Activated naive CD4-positive, alpha-beta T cell treated with anti-CD3 and anti-CD28 coated beads, Interleukin-2, amount 10 ng/mL, durations not matched to agents 7 days and 5 days (primary cell): Measurements from ENCODE around the gene DRC1.

ENCODE experiments used
- CTCF ChIA-PET: fragments of 350-600 bp; sonication (Branson Sonifier 250); formaldehyde crosslinking; loops from one replicate; lab custom pipeline; 2021; ENCODE audit warnings: antibody characterized with exemption; lab: Charles Lee
- DNase-seq: peaks from one replicate; pipeline ENCODE4 v3.0.0-alpha.2; 2020
- H3K27ac Mint-ChIP-seq: one replicate; pipeline ENCODE4 v1.8.0; 2021; ENCODE audit warnings: mild to moderate bottlenecking, moderate library complexity, mixed read lengths
- H3K27me3 Mint-ChIP-seq: one replicate; pipeline ENCODE4 v1.8.0; 2021; ENCODE audit warnings: mild to moderate bottlenecking, mixed read lengths
- H3K36me3 Mint-ChIP-seq: one replicate; pipeline ENCODE4 v1.8.0; 2021; ENCODE audit warnings: mixed read lengths
- H3K4me1 Mint-ChIP-seq: one replicate; pipeline ENCODE4 v1.8.0; 2021; ENCODE audit warnings: mixed read lengths
- H3K4me3 Mint-ChIP-seq: one replicate; pipeline ENCODE4 v1.8.0; 2021; ENCODE audit warnings: mild to moderate bottlenecking, moderate library complexity, mixed read lengths
- H3K9me3 Mint-ChIP-seq: one replicate; pipeline ENCODE4 v1.8.0; 2021; ENCODE audit warnings: mixed read lengths

The DRC1 gene

DNA sequence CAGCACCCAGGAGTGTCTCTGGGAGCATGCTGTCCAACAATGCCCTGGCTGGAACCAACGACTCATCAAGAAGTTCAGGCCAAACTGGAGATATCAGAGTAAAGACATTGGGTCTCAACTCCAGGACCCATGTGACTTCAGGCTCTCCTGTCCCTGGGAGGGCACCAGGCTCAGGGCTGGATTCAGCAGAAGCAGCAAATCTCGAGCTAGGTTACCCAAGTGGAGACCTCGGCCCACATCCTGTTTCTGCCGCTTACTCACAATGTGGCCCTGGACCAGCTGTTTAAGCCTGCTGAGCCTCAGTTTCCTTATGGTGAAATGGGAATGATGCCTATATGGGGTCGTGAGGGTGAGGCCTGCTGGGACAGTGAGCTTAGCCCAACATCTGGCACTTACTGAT is 85.5 kb downstream of the DRC1 start:
- CTCF ChIA-PET, result no interaction called here
- Mint-ChIP-seq H3K27ac (no peak overlapping the region), H3K4me3 (no peak overlapping the region), H3K36me3 (no peaks in the 10 kb centered on the region), H3K9me3 (peaks cover 4% of the 10 kb centered on the region), H3K4me1 (no peaks in the 10 kb centered on the region), H3K27me3 (peaks cover 3% of the 10 kb centered on the region)
- DNase-seq, result no peak

DNA sequence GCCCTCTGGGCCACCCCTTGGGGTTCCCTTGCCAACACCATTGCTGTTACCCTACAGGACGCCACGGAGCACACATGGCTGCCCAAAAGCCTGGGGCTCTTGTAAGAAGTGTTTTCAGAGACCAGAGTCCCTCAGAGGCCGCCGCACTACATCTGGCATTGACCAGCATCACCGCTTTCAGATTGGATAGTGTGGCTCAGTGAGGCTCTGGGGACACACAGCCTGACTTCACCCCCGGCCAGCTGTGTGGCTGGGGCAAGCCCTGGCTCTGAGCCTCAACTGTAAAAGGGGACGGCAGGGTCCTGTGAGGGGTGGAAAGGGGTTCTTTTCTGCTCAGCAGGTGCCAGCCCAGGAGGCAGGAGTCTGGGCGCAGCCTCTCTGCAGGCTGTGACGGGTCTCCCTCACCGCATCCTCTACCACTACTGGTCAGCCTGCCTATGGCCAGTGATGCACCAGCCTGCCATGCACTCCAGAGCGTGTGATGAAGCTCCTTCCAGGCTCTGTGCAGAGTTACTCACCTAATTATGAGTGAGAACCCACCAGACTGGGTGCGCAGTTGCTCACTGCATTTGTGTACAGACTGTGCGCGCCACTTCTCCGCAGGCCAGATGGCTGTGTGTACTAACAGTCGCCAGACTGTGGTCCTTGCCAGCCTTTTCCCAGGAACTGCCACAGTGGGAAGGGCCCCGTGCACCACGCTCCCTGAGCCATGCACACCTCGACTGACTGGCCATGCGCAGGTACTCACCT is 86.9 kb downstream of the DRC1 start:
- H3K4me1 Mint-ChIP-seq, result peaks cover 2% of the 10 kb centered on the region
- no peaks in the 10 kb centered on the region for H3K9me3 Mint-ChIP-seq
- H3K36me3 Mint-ChIP-seq, result no peaks in the 10 kb centered on the region
- no peak overlapping the region for H3K27ac Mint-ChIP-seq
- no peak overlapping the region for H3K4me3 Mint-ChIP-seq
- CTCF ChIA-PET, result no interaction called here
- no peaks in the 10 kb centered on the region for H3K27me3 Mint-ChIP-seq
- no peak for DNase-seq

DNA sequence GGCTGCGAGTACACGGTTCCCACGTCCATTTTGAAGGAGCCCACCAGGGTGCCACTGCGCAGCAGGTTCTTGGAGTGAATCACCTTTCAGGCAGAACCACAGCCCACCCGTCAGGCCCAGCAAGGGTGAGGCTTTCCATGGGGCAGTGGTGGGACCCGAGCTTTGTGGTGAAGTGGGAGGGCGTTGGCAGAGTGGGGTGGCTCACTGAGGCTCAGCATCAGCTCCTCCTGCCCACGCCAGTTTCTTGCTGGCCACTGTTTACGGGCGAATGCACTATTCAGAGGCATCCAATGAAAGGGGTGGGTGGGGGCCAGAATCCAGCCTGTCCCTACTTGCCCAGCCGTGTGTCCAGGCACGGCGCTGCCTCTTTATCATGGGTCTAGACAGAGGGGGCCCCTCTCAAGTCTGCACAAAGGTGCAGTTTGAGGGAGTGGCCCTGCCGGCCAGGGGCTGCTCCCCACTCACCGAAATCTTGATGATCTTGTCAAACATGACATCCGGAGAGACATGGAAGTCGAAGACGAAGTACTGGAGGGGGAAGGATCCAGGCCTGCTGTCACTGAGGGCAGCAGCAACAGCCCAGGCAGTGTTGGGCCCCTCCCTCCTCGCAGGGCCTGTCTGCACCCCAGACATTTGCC is 87.6 kb downstream of the DRC1 start:
- no peak for DNase-seq
- H3K4me1 Mint-ChIP-seq, result peaks cover 2% of the 10 kb centered on the region
- no peaks in the 10 kb centered on the region for H3K9me3 Mint-ChIP-seq
- CTCF ChIA-PET, result no interaction called here
- H3K27ac Mint-ChIP-seq, result no peak overlapping the region
- H3K36me3 Mint-ChIP-seq, result no peaks in the 10 kb centered on the region
- no peaks in the 10 kb centered on the region for H3K27me3 Mint-ChIP-seq
- H3K4me3 Mint-ChIP-seq, result no peak overlapping the region

DNA sequence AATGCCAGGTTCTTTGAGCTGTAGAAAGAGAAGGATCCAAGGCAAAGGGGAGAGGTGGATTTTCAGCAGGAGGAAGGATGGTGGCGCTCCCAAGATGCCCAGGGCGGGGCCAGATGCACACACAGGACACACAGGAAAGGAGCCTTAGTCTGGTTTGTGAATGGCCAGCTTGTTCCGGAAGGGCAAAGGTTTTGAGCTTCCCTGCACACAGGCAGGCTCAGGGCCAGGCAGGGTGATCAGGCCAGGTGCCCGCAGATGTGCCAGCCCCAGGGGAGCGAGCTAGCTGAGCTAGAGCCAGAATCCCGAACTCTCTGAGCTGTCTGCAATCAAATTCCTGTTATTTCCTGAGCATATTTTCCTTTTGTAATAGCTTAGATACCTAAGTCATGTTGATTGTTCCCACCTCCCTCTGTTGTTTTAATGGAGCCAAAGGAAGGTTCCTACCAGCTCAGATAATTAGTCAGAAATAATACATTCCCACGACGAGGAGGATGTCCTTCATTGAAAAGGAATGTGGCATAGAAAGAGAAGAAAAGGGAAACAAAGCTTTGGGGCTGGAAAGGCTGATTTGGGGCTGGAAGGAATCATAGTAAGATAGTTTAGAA is 89.9 kb downstream of the DRC1 start:
- CTCF ChIA-PET, result interaction anchor here (0.9 to 2.8 kb wide), 2 partner anchors 11 to 35 kb away, joined by 3 to 14 read pairs; no protein-coding TSS in a partner anchor
- no peak for DNase-seq
- no peaks in the 10 kb centered on the region for H3K9me3 Mint-ChIP-seq
- no peaks in the 10 kb centered on the region for H3K27me3 Mint-ChIP-seq
- H3K27ac Mint-ChIP-seq, result no peak overlapping the region
- no peaks in the 10 kb centered on the region for H3K36me3 Mint-ChIP-seq
- peaks cover 2% of the 10 kb centered on the region for H3K4me1 Mint-ChIP-seq
- H3K4me3 Mint-ChIP-seq, result no peak overlapping the region

DNA sequence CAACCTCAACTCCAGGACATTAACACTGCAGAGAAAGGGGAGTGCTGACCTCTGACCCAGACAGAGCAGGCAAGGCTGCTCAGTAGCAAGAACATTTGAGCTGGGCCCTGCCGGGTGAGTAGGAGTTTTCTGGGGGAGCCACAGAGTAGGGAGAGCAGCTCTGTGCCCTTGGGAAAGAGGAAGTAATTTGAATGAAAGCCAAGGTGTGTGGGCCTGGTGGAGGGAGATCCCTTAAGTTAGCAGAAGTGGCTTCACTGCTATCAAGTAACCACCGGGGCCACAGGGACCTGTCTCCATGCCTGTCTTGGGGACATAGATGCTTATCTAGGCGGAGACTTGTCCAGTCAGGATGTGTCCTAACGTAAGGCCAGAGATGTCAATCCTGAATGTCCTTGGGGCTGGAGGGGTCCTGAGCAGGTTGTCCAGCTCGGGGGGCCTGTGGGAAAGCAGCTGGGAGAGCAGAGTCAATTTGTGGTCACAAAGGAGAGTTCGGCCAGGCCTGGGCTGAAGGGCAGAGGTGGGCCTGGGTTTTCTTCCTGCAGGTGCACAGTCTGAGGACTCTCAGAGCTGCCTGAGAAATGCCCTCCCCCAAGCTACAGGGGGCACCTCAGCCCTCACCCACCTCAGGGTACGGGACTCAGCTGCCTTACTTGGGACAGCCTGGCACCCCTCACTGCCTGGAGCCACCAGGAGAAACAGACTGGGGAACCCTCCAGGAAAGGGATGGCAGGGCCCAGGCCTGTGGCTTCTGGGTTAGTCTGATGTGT is 91.2 kb downstream of the DRC1 start:
- Mint-ChIP-seq H3K4me3 (no peak overlapping the region), H3K27ac (no peak overlapping the region), H3K9me3 (no peaks in the 10 kb centered on the region), H3K36me3 (no peaks in the 10 kb centered on the region), H3K27me3 (peaks cover under 1% of the 10 kb centered on the region), H3K4me1 (peaks cover 2% of the 10 kb centered on the region)
- CTCF ChIA-PET, result interaction anchor here (2.8 kb wide), 1 partner anchor 10 kb away, joined by 14 read pairs; no protein-coding TSS in a partner anchor
- no peak for DNase-seq

DNA sequence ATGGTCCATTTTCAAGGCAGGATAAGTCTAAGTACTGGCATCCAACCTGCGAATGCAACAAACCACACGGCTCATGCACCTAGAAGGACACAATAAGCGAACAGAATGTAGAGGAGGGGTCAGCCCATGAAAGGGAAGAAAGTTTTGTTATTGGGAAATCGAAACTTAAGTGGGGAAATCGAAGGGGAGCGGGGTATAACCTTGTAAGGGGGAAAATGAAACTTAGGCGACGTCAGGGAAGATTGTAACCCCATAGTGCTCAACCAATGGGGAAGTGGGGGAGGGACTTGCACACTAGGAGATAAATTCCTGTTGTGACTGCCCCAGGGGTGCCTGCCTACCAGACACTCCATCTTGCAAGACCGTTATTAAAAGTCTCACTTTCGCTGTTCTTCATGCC is 91.8 kb downstream of the DRC1 start:
- Mint-ChIP-seq H3K4me1 (peaks cover 2% of the 10 kb centered on the region), H3K4me3 (no peak overlapping the region), H3K27me3 (peaks cover 7% of the 10 kb centered on the region), H3K36me3 (no peaks in the 10 kb centered on the region), H3K9me3 (no peaks in the 10 kb centered on the region), H3K27ac (no peak overlapping the region)
- CTCF ChIA-PET, result no interaction called here
- DNase-seq, result no peak

DNA sequence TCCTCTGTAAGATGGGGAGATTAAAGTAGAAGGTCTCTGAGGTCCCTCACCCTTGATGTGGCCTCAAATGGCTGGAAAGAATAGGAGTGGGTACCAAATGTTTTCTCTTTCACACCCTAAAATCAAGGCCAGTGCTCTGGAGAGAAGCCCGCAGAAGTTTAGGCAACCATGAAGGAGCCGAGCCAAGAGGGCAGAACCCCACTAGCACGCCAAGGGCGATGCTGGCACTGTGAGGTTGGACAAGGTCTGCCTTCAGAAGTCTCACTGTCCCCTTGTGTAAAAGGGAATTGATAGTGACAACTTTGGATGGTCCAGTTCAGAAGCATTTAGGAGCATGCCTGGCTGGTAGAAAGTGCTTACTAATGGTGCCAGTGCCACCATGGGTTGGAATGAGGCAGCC is 92.5 kb downstream of the DRC1 start:
- H3K4me3 Mint-ChIP-seq, result no peak overlapping the region
- DNase-seq, result no peak
- CTCF ChIA-PET, result no interaction called here
- H3K4me1 Mint-ChIP-seq, result peaks cover 2% of the 10 kb centered on the region
- no peaks in the 10 kb centered on the region for H3K9me3 Mint-ChIP-seq
- peaks cover 14% of the 10 kb centered on the region for H3K27me3 Mint-ChIP-seq
- no peaks in the 10 kb centered on the region for H3K36me3 Mint-ChIP-seq
- H3K27ac Mint-ChIP-seq, result no peak overlapping the region

DNA sequence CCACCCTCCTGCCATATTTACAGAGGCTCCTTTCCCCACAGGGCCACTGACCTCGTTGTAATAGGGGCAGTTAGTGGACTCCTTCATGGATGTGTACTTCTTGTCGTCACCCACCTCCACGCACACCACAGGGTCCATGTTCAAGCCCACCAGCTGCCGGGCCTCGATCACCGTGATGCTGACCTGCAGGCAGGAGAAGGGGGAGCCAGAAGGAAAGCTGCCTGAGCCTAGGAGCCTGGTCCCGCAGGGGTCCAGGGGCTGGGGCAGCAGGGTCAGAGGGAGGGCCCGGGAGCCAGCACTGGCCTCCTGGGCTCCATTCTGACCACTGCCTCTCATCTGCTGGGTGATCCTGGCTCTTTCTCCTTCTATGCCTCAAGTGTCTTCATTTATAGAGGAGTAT is 93.2 kb downstream of the DRC1 start:
- no peak overlapping the region for H3K4me3 Mint-ChIP-seq
- H3K36me3 Mint-ChIP-seq, result no peaks in the 10 kb centered on the region
- CTCF ChIA-PET, result interaction anchor here (1.2 kb wide), 1 partner anchor 9 kb away, joined by 3 read pairs; no protein-coding TSS in a partner anchor
- H3K27me3 Mint-ChIP-seq, result peaks cover 14% of the 10 kb centered on the region
- H3K27ac Mint-ChIP-seq, result no peak overlapping the region
- H3K4me1 Mint-ChIP-seq, result peaks cover 2% of the 10 kb centered on the region
- no peaks in the 10 kb centered on the region for H3K9me3 Mint-ChIP-seq
- no peak for DNase-seq

DNA sequence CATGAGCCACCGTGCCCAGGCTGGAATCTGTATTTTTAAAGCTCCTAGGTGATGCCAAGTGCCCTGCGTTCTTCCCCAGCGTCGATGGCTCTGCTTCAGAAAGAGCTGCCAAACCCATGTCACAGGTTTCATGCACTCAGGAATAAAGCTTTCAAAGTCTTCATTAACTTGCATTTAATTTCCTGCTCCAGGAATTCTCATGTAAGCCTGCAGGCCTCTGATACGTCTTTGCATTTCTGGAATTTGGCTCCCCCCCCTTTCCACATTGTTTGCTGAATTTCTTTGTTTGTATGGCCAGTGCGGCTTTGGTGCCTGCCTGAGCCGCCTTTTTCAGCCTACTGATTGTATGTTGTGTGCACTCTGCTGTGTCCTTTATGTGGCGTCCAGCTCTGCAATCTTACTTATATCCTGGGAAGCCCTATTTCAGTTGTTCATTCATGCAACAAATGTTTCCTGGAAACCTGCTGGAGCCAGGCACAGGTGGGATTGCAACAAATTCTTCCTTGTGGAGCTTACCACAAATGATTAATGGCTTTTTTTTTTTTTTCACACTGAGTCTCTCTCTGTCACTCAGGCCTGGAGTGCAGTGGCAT is 94.1 kb downstream of the DRC1 start:
- Mint-ChIP-seq H3K4me3 (no peak overlapping the region), H3K4me1 (peaks cover 2% of the 10 kb centered on the region), H3K27me3 (peaks cover 16% of the 10 kb centered on the region), H3K36me3 (no peaks in the 10 kb centered on the region), H3K27ac (no peak overlapping the region), H3K9me3 (no peaks in the 10 kb centered on the region)
- CTCF ChIA-PET, result interaction anchor here (1.1 to 1.2 kb wide), 2 partner anchors 8 to 249 kb away, joined by 3 read pairs; no protein-coding TSS in a partner anchor
- DNase-seq, result no peak

DNA sequence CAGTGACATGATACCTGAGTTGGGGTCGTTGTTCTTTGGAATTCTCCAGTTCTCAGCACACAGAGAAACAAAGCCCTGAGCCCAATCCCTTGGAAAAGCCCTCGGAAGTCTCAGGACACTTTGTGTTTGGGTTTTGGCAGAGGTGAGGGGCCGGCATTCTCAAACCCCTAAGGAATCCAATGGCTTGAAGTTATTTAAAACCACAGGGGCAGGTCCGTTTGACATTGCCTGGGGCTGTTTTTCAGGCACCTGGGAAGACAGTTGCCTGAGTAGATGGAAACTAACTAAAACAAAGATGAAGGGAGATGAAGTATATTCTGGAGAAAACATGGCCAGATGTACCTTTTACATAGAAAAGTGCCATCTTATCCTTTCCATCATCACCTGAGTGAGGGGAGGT is 98.7 kb downstream of the DRC1 start:
- Mint-ChIP-seq H3K4me1 (peaks cover 7% of the 10 kb centered on the region), H3K36me3 (no peaks in the 10 kb centered on the region), H3K9me3 (no peaks in the 10 kb centered on the region), H3K4me3 (no peak overlapping the region), H3K27ac (no peak overlapping the region), H3K27me3 (peaks cover 38% of the 10 kb centered on the region)
- CTCF ChIA-PET, result no interaction called here
- no peak for DNase-seq

DNA sequence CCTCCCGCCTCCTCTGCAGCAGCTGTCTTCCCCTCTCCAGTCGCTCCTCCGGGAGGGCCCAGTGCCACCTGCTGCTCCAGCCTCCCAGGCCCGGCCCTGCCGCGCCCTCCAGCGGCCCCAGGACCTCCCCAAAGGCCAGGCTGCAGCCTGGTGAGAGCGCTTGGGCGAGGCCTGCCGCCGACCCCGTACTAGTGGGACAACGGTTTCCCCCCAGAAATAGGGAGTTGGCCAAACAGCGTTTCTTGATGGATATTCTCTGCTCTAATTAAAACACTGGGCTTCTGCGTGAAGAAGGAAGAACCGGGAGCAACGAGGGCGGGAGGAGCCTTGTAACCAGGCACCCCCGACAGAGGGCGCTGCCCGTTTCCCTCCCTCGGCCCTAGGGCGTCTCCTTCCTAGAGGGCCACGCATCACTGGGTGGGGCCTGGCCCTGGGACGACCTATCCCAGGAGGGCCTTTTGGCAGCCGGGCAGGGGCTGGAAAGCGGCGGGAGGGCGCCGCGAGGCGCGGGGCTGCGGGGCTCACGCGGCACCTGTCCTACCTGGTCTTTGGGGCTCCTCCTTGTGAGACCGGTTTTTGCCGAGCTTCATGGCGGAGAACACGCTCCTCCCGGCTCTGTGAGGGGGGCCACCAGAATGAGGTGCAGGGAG is 101.6 kb downstream of the DRC1 start:
- Mint-ChIP-seq H3K27me3 (peaks cover 42% of the 10 kb centered on the region), H3K27ac (no peak overlapping the region), H3K4me1 (peaks cover 7% of the 10 kb centered on the region), H3K4me3 (peak overlapping the region; percentile 57), H3K36me3 (no peaks in the 10 kb centered on the region), H3K9me3 (no peaks in the 10 kb centered on the region)
- CTCF ChIA-PET, result interaction anchor here (0.6 to 3.6 kb wide), 19 partner anchors 8 to 650 kb away, joined by 3 to 52 read pairs (median 4); partner anchors contain the start of gene OTOF
- DNase-seq, result peak; percentile 90

DNA sequence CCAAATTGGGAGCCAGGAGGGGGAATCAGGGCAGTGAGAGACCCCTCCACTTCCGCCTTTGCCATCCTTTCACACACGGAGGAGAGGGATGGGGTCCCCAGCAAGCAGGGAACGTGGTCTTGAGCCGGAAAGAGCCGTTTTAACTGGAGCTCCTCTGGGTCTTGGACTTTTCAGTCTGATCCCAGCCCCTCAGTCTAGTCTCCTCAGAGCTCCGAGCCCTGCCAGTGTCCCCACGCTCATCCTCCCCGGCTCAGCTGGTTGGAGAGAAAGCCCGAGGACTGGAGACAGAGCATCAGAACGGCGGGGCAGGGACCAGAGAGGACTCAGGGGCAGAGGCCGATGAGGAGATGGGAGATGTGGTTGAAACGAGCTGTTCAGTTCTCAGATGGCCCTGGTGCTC is 102.3 kb downstream of the DRC1 start:
- CTCF ChIA-PET, result interaction anchor here (0.6 to 3.6 kb wide), 8 partner anchors 9 to 651 kb away, joined by 3 to 52 read pairs (median 4); partner anchors contain the start of gene OTOF
- no peaks in the 10 kb centered on the region for H3K36me3 Mint-ChIP-seq

DNA sequence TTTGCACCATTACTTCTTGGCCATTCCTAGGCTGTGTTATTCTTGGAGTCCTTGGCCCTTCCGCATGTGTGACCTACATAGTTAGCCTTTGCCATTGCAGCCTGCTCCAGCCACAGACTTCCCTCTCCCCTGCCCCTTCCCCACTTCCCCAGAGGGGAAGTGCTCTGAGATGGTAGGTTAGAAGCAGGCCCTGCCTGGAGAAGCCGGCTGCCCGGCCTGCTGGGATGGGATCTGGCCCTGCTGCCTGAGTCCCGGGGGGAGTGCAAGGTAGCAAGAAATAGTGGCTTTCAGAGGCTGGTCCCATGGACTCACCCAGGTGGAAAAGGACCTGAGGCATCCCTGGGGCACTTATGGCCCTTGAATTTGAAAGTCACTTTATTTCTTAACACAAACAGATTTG is 104.6 kb downstream of the DRC1 start:
- H3K27ac Mint-ChIP-seq, result no peak overlapping the region
- H3K36me3 Mint-ChIP-seq, result no peaks in the 10 kb centered on the region
- H3K27me3 Mint-ChIP-seq, result peaks cover 41% of the 10 kb centered on the region
- H3K4me3 Mint-ChIP-seq, result no peak overlapping the region
- H3K4me1 Mint-ChIP-seq, result peaks cover 7% of the 10 kb centered on the region
- CTCF ChIA-PET, result interaction anchor here (1.1 kb wide), 1 partner anchor 68 kb away, joined by 3 read pairs; no protein-coding TSS in a partner anchor
- DNase-seq, result no peak
- no peaks in the 10 kb centered on the region for H3K9me3 Mint-ChIP-seq

More for the DNA sequence above, 102.3 kb downstream of the DRC1 start:
- Mint-ChIP-seq H3K4me1 (peaks cover 7% of the 10 kb centered on the region), H3K4me3 (peak overlapping the region; percentile 57), H3K9me3 (no peaks in the 10 kb centered on the region), H3K27ac (no peak overlapping the region), H3K27me3 (peaks cover 42% of the 10 kb centered on the region)
- no peak for DNase-seq
